Keratinocyte (primary cell): ENCODE data around the gene IL18RAP. TPM values are rescaled to one million over a fixed set of nuclear protein-coding genes. Genes with fewer than 3 reads are reported as not detected.

Experiments used
- DNase-seq: peaks from one replicate; pipeline ENCODE4 v3.0.0-alpha.2; 2011; ENCODE audit warnings: low read depth, missing footprints, low spot score
- FAIRE-seq: peaks from 2 replicates; lab custom pipeline; 2011; peaks lifted over from hg19 to GRCh38; lab: Jason Lieb, UNC
- H2AFZ ChIP-seq: 2 replicates; pipeline ENCODE4 v1.6.0; 2012; ENCODE audit warnings: low read length, control low read depth, inconsistent platforms; ENCODE audit not compliant: control insufficient read depth
- H3K27ac ChIP-seq: 2 replicates; pipeline ENCODE4 v1.5.1; 2011; ENCODE audit warnings: low read length; ENCODE audit not compliant: control insufficient read depth, insufficient read depth
- H3K27me3 ChIP-seq: 3 replicates; pipeline ENCODE4 v1.6.0; 2011; ENCODE audit warnings: low read length; ENCODE audit not compliant: control insufficient read depth, insufficient read depth; ENCODE audit errors: extremely low read depth
- H3K36me3 ChIP-seq, 2 experiments: 2 replicates in 1 of 2; 3 replicates in 1 of 2; pipeline ENCODE4 v1.5.1; 2011; ENCODE audit warnings: low read length in 2 of 2, mild to moderate bottlenecking in 1 of 2; ENCODE audit not compliant: control insufficient read depth in 2 of 2, insufficient read depth in 2 of 2; ENCODE audit errors: extremely low read depth in 1 of 2
- H3K4me1 ChIP-seq: 3 replicates; pipeline ENCODE4 v1.5.1; 2011; ENCODE audit warnings: low read length; ENCODE audit not compliant: control insufficient read depth, insufficient read depth; ENCODE audit errors: extremely low read depth
- H3K4me2 ChIP-seq: 3 replicates; pipeline ENCODE4 v1.6.0; 2011; ENCODE audit warnings: low read depth, low read length; ENCODE audit not compliant: control insufficient read depth, insufficient read depth; ENCODE audit errors: extremely low read depth
- H3K4me3 ChIP-seq, 3 experiments: fragments of 200-600 bp in 1 of 3; sonication (generic) in 1 of 3; 2 replicates in 2 of 3; 3 replicates in 1 of 3; pipeline ENCODE4 v1.5.1; 2011 to 2016; ENCODE audit warnings: low read length in 3 of 3, mild to moderate bottlenecking in 3 of 3, control low read depth in 2 of 3, inconsistent platforms in 1 of 3, low read depth in 1 of 3, mixed read lengths in 1 of 3, mixed run types in 1 of 3, moderate library complexity in 1 of 3; ENCODE audit not compliant: control insufficient read depth in 2 of 3, insufficient read depth in 2 of 3; ENCODE audit errors: extremely low read depth in 1 of 3
- H3K79me2 ChIP-seq: 2 replicates; pipeline ENCODE4 v1.6.0; 2012; ENCODE audit warnings: low read length; ENCODE audit not compliant: control insufficient read depth, insufficient read depth
- H3K9ac ChIP-seq: 3 replicates; pipeline ENCODE4 v1.6.0; 2011; ENCODE audit warnings: low read length; ENCODE audit not compliant: control insufficient read depth, insufficient read depth; ENCODE audit errors: extremely low read depth
- H3K9me1 ChIP-seq: 3 replicates; pipeline ENCODE4 v1.6.0; 2011; ENCODE audit warnings: low read length; ENCODE audit not compliant: control insufficient read depth, insufficient read depth; ENCODE audit errors: extremely low read depth
- H3K9me3 ChIP-seq: 2 replicates; pipeline ENCODE4 v1.5.1; 2012; ENCODE audit warnings: low read depth, low read length; ENCODE audit not compliant: control insufficient read depth
- H4K20me1 ChIP-seq: 3 replicates; pipeline ENCODE4 v1.6.0; 2011; ENCODE audit warnings: low read length; ENCODE audit not compliant: control insufficient read depth, insufficient read depth; ENCODE audit errors: extremely low read depth
- EZH2 ChIP-seq: IDR thresholded peaks from one replicate; pipeline ENCODE4 v1.6.1; 2012; ENCODE audit warnings: inconsistent platforms, mild to moderate bottlenecking, low read length, moderate library complexity
- dilution Hi-C: fragments of 300-500 bp; cut with MboI; formaldehyde crosslinking; loops from one replicate; pipeline ENCODE4 v1.7.0; 2020; ENCODE audit warnings: low sequenced_read_pairs; ENCODE audit not compliant: extremely low pct_ligation_motif_present
- polyA plus RNA-seq, 5 experiments: library from polyadenylated mRNA; depleted of rRNA in 3 of 5; stranded (reverse) in 3 of 5; stranded (forward) in 1 of 5; unstranded in 1 of 5; fragments of >200 nt; gene quantifications; 1 replicate in 1 of 5; 2 replicates in 3 of 5; 3 replicates in 1 of 5; pipeline versions ENCODE4 v1.2.1 to v1.2.3, GENCODE V29; 2011 to 2012; ENCODE audit warnings: missing spikeins in 2 of 5, low read depth in 1 of 5, low replicate concordance in 1 of 5
- TF ChIP-seq, protein P1 (sequence below), 3 experiments: IDR thresholded peaks in 1 of 3; conservative IDR thresholded peaks in 1 of 3; optimal IDR thresholded peaks in 1 of 3; 2 replicates in 2 of 3; 3 replicates in 1 of 3; pipeline versions ENCODE3 to v1.5.1; 2011; ENCODE audit warnings: low read length in 3 of 3, mild to moderate bottlenecking in 3 of 3, moderate library complexity in 2 of 3, control low read depth in 1 of 3, inconsistent platforms in 1 of 3; ENCODE audit not compliant: insufficient read depth in 2 of 3; ENCODE audit errors: extremely low read depth in 1 of 3

IL18RAP gene
- polyA plus RNA-seq, 1 donor (not counting 4 experiments of a cell fraction or from before 2014, with no cell fraction given), result not detected

- Histone ChIP-seq H3K4me1 (no peaks in the 10 kb centered on the region), H3K9me1 (no peaks in the 10 kb centered on the region), H3K79me2 (no peaks in the 10 kb centered on the region), H3K4me2 (no peak within 1 kb of the TSS), H3K36me3 (no peaks in the 10 kb centered on the region), H3K4me3 (no peak within 1 kb of the TSS), H3K9ac (no peak within 1 kb of the TSS), H3K27me3 (no peaks in the 10 kb centered on the region), H4K20me1 (no peaks in the 10 kb centered on the region), H3K9me3 (no peaks in the 10 kb centered on the region), H3K27ac (no peak within 1 kb of the TSS), H2AFZ (no peak within 1 kb of the TSS)
- FAIRE-seq (peak; percentile 69), DNase-seq (peak; percentile 15)
- no peak for TF ChIP-seq EZH2
- TF ChIP-seq, protein P1, sequence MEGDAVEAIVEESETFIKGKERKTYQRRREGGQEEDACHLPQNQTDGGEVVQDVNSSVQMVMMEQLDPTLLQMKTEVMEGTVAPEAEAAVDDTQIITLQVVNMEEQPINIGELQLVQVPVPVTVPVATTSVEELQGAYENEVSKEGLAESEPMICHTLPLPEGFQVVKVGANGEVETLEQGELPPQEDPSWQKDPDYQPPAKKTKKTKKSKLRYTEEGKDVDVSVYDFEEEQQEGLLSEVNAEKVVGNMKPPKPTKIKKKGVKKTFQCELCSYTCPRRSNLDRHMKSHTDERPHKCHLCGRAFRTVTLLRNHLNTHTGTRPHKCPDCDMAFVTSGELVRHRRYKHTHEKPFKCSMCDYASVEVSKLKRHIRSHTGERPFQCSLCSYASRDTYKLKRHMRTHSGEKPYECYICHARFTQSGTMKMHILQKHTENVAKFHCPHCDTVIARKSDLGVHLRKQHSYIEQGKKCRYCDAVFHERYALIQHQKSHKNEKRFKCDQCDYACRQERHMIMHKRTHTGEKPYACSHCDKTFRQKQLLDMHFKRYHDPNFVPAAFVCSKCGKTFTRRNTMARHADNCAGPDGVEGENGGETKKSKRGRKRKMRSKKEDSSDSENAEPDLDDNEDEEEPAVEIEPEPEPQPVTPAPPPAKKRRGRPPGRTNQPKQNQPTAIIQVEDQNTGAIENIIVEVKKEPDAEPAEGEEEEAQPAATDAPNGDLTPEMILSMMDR (optimal IDR thresholded peaks at IDR 0.05 in 1 of 3, IDR thresholded peaks at IDR 0.05 in 1 of 3, conservative IDR thresholded peaks at IDR 0.05 in 1 of 3; ENCODE audit: extremely low read depth in 1 of 3, insufficient read depth in 2 of 3, low read length in 3 of 3), result peak; percentile 68 to 92 (median 78)
- dilution Hi-C loops, result loop anchor here (25.0 kb wide), 1 partner anchor 114 kb away; no protein-coding TSS in a partner anchor
Measured at GRCh38 chr2:102473020-102473419, 50.1 kb downstream of the IL18RAP start, which contains the start of gene SLC9A4. TSS of gene SLC9A4 (plus strand) at chr2:102473226. CDS start at chr2:102473760, 534 bp downstream.

DNA sequence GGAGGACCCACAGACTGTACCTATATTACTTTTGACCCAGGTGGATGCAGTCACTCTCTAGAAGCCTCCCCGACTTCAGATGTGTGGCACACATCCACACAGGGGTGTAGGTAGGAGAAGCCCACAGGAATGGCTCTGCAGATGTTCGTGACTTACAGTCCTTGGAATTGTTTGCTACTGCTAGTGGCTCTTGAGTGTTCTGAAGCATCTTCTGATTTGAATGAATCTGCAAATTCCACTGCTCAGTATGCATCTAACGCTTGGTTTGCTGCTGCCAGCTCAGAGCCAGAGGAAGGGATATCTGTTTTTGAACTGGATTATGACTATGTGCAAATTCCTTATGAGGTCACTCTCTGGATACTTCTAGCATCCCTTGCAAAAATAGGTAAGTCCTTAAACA, 50.7 kb downstream of the IL18RAP start:
- no peak overlapping the region for H3K4me3 ChIP-seq
- dilution Hi-C loops, result loop anchor here (25.0 kb wide), 1 partner anchor 114 kb away; no protein-coding TSS in a partner anchor
- H3K27ac ChIP-seq, result no peak overlapping the region
- H3K9me1 ChIP-seq, result no peaks in the 10 kb centered on the region
- no peaks in the 10 kb centered on the region for H3K79me2 ChIP-seq
- no peaks in the 10 kb centered on the region for H3K4me1 ChIP-seq
- no peak overlapping the region for H3K4me2 ChIP-seq
- DNase-seq, result no peak
- no peaks in the 10 kb centered on the region for H3K36me3 ChIP-seq
- FAIRE-seq, result no peak
- H3K9me3 ChIP-seq, result no peaks in the 10 kb centered on the region
- H2AFZ ChIP-seq, result no peak overlapping the region
- TF ChIP-seq, protein P1 (optimal IDR thresholded peaks at IDR 0.05 in 1 of 3, IDR thresholded peaks at IDR 0.05 in 1 of 3, conservative IDR thresholded peaks at IDR 0.05 in 1 of 3; ENCODE audit: extremely low read depth in 1 of 3, insufficient read depth in 2 of 3, low read length in 3 of 3), result no peak
- no peak for TF ChIP-seq EZH2
- H3K27me3 ChIP-seq, result peaks cover 2% of the 10 kb centered on the region
- H4K20me1 ChIP-seq, result no peaks in the 10 kb centered on the region
- H3K9ac ChIP-seq, result no peak overlapping the region
